GM06990 (cell line): Measurements from ENCODE around the gene TAP2.

Experiments used
- DNase-seq: peaks from one replicate; pipeline ENCODE4 v3.0.0-alpha.2; 2011; ENCODE audit not compliant: insufficient read length; ENCODE audit errors: extremely low read depth
- H3K27me3 ChIP-seq: replicated peaks from 2 replicates; pipeline ENCODE4 v1.6.0; 2011; ENCODE audit warnings: low read length; ENCODE audit not compliant: control insufficient read depth, insufficient read depth
- H3K36me3 ChIP-seq: 2 replicates; pipeline ENCODE4 v1.5.1; 2011; ENCODE audit warnings: low read length; ENCODE audit not compliant: control insufficient read depth, insufficient read depth
- H3K4me3 ChIP-seq: replicated peaks from 2 replicates; pipeline ENCODE4 v1.5.1; 2011; ENCODE audit warnings: low read depth, mild to moderate bottlenecking, control low read depth, low read length
- CTCF ChIP-seq: IDR thresholded peaks from 2 replicates; pipeline ENCODE4 v1.5.1; 2011; ENCODE audit warnings: low read length, control low read depth, mild to moderate bottlenecking, inconsistent platforms; ENCODE audit not compliant: insufficient read depth, poor library complexity, severe bottlenecking

TAP2 gene

GRCh38 chr6:32794510-32794909 is 44.0 kb downstream of the TAP2 start:
- no peak for TF ChIP-seq CTCF
- no peak overlapping the region for H3K4me3 ChIP-seq
- no peak for DNase-seq
- no peaks in the 10 kb centered on the region for H3K36me3 ChIP-seq
- no peaks in the 10 kb centered on the region; the same call in 1 of the 2 replicates for H3K27me3 ChIP-seq

- Histone ChIP-seq H3K36me3 (no peaks in the 10 kb centered on the region), H3K27me3 (no peaks in the 10 kb centered on the region; the same call in 1 of the 2 replicates), H3K4me3 (no peak overlapping the region)
- no peak for TF ChIP-seq CTCF
- no peak for DNase-seq
These were observed 45.6 kb downstream of the TAP2 start for GRCh38 chr6:32792901-32793435.

- no peak for TF ChIP-seq CTCF
- DNase-seq: no peak
- H3K36me3 ChIP-seq: no peaks in the 10 kb centered on the region
- H3K27me3 ChIP-seq: no peaks in the 10 kb centered on the region; the same call in 1 of the 2 replicates
- no peak overlapping the region for H3K4me3 ChIP-seq
These were observed 48.2 kb downstream of the TAP2 start for GRCh38 chr6:32790306-32790705.
